OCI-LY7 (cell line): ENCODE results near the gene PPP1R16B. TPM values are rescaled to one million over a fixed set of nuclear protein-coding genes. Genes with fewer than 3 reads are reported as not detected.

Source experiments
- small RNA-seq: library from RNA; depleted of rRNA; stranded (forward); fragments of <200 nt; gene quantifications from one replicate; pipeline ENCODE3, GENCODE V24; 2014
- total RNA-seq, 2 experiments: library from RNA; depleted of rRNA in 1 of 2; stranded (reverse); fragments of >200 nt in 1 of 2; shearing (Covaris generic) in 1 of 2; gene quantifications; 2 replicates each; pipeline ENCODE4 v1.2.3, GENCODE V29; 2014 to 2022

PPP1R16B gene
- total RNA-seq, 2 experiments from 2014 or later, result 45.4 to 49.7 TPM

Small RNA genes lying within 50 kb of the gene (small RNA-seq; reads per million reads assigned to genes)
- not detected for gene AL023803.1

Other genes starting within 250 kb of the PPP1R16B start
- gene ADIG, start 224.5 kb upstream of the PPP1R16B start, total RNA-seq (2014; rRNA removed; shearing (Covaris generic)), result not detected in 2 replicates
- not detected in 2 replicates for gene ADIG, start 224.5 kb upstream of the PPP1R16B start, total RNA-seq (2022)
- not detected in 2 replicates for gene ARHGAP40, start 203.9 kb upstream of the PPP1R16B start, total RNA-seq (2014; rRNA removed; shearing (Covaris generic))
- not detected in 2 replicates for gene ARHGAP40, start 203.9 kb upstream of the PPP1R16B start, total RNA-seq (2022)
- not detected in 2 replicates for gene SLC32A1, start 81.2 kb upstream of the PPP1R16B start, total RNA-seq (2014; rRNA removed; shearing (Covaris generic))
- gene SLC32A1, start 81.2 kb upstream of the PPP1R16B start, total RNA-seq (2022), result not detected in 2 replicates
- gene ACTR5, start 57.2 kb upstream of the PPP1R16B start, total RNA-seq (2014; rRNA removed; shearing (Covaris generic)), result 21.1 and 22.2 TPM in 2 replicates
- gene ACTR5, start 57.2 kb upstream of the PPP1R16B start, total RNA-seq (2022), result 12.3 and 14.4 TPM in 2 replicates
- gene FAM83D, start 120.7 kb downstream of the PPP1R16B start, total RNA-seq (2014; rRNA removed; shearing (Covaris generic)), result 33.2 and 48.2 TPM in 2 replicates
- gene FAM83D, start 120.7 kb downstream of the PPP1R16B start, total RNA-seq (2022), result 32.6 and 32.9 TPM in 2 replicates
- 13.7 and 15.6 TPM in 2 replicates for gene DHX35, start 156.6 kb downstream of the PPP1R16B start, total RNA-seq (2014; rRNA removed; shearing (Covaris generic))
- gene DHX35, start 156.6 kb downstream of the PPP1R16B start, total RNA-seq (2022), result 13.0 and 13.9 TPM in 2 replicates